Upper lobe of right lung (tissue), 1 donor: Measurements from ENCODE around the gene TMEM87A. TPM values are rescaled to one million over a fixed set of nuclear protein-coding genes. Genes with fewer than 3 reads are reported as not detected.
A peak's percentile ranks its signal among the peaks of the same experiment; 100 is the strongest.

ENCODE experiments used
- ATAC-seq: fragments of 200-7000 bp; cut with Tn5 transposase; one replicate; pipeline ENCODE4 v1.9.1; 2020; ENCODE audit warnings: mild to moderate bottlenecking, moderate library complexity
- DNase-seq: peaks from one replicate; pipeline ENCODE4 v3.0.0-alpha.2; 2020
- H3K27ac ChIP-seq: fragments of 200-600 bp; one replicate; pipeline ENCODE4 v1.8.0; 2022
- H3K27me3 ChIP-seq: fragments of 200-600 bp; one replicate; pipeline ENCODE4 v1.8.0; 2022; ENCODE audit warnings: mild to moderate bottlenecking
- H3K36me3 ChIP-seq: fragments of 200-600 bp; one replicate; pipeline ENCODE4 v1.8.0; 2022
- H3K4me1 ChIP-seq: fragments of 200-600 bp; one replicate; pipeline ENCODE4 v1.8.0; 2022
- H3K4me3 ChIP-seq: fragments of 200-600 bp; one replicate; pipeline ENCODE4 v1.8.0; 2022; ENCODE audit warnings: mild to moderate bottlenecking
- H3K9me3 ChIP-seq: fragments of 200-600 bp; one replicate; pipeline ENCODE4 v1.8.0; 2022
- CTCF ChIP-seq: fragments of 200-600 bp; IDR thresholded peaks from one replicate; pipeline ENCODE4 v1.8.0; 2022; ENCODE audit warnings: antibody characterized with exemption
- intact Hi-C: fragments of 100-400 bp; cut with DNase I; formaldehyde crosslinking; loops from one replicate; pipeline ENCODE4 v1.11.0; 2022
- total RNA-seq: library from RNA; stranded (reverse); fragmentation: NEBNext Ultra II Directional; extraction: Animal tissue kit (Norgen Biotek cat#: 25700); gene quantifications from one replicate; pipeline ENCODE4 v1.2.1, GENCODE V29; 2021
- donor health status: DM: no; HTN: yes; CAD: no; lungs with severe emphysema.

TMEM87A gene
- total RNA-seq, 1 donor from 2014 or later = 129 TPM

GRCh38 chr15:42182961-42183360 is 90.3 kb downstream of the TMEM87A start:
- Histone ChIP-seq H3K4me3 (no peak overlapping the region), H3K9me3 (no peaks in the 10 kb centered on the region), H3K27ac (peak overlapping the region; percentile 26), H3K27me3 (no peaks in the 10 kb centered on the region), H3K4me1 (no peaks in the 10 kb centered on the region), H3K36me3 (peaks cover 96% of the 10 kb centered on the region)
- intact Hi-C loops = no loop called here
- TF ChIP-seq CTCF = no peak
- peak; percentile 82 for DNase-seq
- peak; percentile 79 for ATAC-seq

GRCh38 chr15:42182328-42182886 is 90.8 kb downstream of the TMEM87A start:
- Histone ChIP-seq H3K27ac (peak overlapping the region; percentile 26), H3K9me3 (no peaks in the 10 kb centered on the region), H3K36me3 (peaks cover 96% of the 10 kb centered on the region), H3K27me3 (no peaks in the 10 kb centered on the region), H3K4me3 (no peak overlapping the region), H3K4me1 (no peaks in the 10 kb centered on the region)
- DNase-seq (no peak), ATAC-seq (peak; percentile 19)
- intact Hi-C loops = no loop called here
- no peak for TF ChIP-seq CTCF

GRCh38 chr15:42178056-42178455 is 95.2 kb downstream of the TMEM87A start:
- Histone ChIP-seq H3K27me3 (no peaks in the 10 kb centered on the region), H3K36me3 (peaks cover 96% of the 10 kb centered on the region)
- ATAC-seq = no peak

GRCh38 chr15:42175671-42176070 is 97.6 kb downstream of the TMEM87A start:
- no peak for TF ChIP-seq CTCF
- ATAC-seq (no peak), DNase-seq (no peak)
- H3K27ac ChIP-seq = no peak overlapping the region
- H3K9me3 ChIP-seq = no peaks in the 10 kb centered on the region
- intact Hi-C loops = no loop called here
- no peaks in the 10 kb centered on the region for H3K4me1 ChIP-seq
- H3K36me3 ChIP-seq = peaks cover 95% of the 10 kb centered on the region
- no peak overlapping the region for H3K4me3 ChIP-seq
- H3K27me3 ChIP-seq = no peaks in the 10 kb centered on the region

More at GRCh38 chr15:42178056-42178455, 95.2 kb downstream of the TMEM87A start:
- H3K9me3 ChIP-seq = no peaks in the 10 kb centered on the region
- no peak for TF ChIP-seq CTCF
- no peak for DNase-seq
- H3K27ac ChIP-seq = no peak overlapping the region
- H3K4me3 ChIP-seq = no peak overlapping the region
- intact Hi-C loops = no loop called here
- H3K4me1 ChIP-seq = no peaks in the 10 kb centered on the region

- DNase-seq (no peak), ATAC-seq (no peak)
- Histone ChIP-seq H3K4me3 (no peak overlapping the region), H3K27me3 (no peaks in the 10 kb centered on the region), H3K27ac (no peak overlapping the region), H3K36me3 (peaks cover 96% of the 10 kb centered on the region), H3K4me1 (no peaks in the 10 kb centered on the region), H3K9me3 (no peaks in the 10 kb centered on the region)
- intact Hi-C loops = no loop called here
- no peak for TF ChIP-seq CTCF
Observed at GRCh38 chr15:42172475-42172874, 100.8 kb downstream of the TMEM87A start.

- Histone ChIP-seq H3K36me3 (peaks cover 96% of the 10 kb centered on the region), H3K4me1 (no peaks in the 10 kb centered on the region), H3K4me3 (no peak overlapping the region), H3K27ac (no peak overlapping the region), H3K27me3 (no peaks in the 10 kb centered on the region), H3K9me3 (no peaks in the 10 kb centered on the region)
- no peak for ATAC-seq
- intact Hi-C loops = no loop called here
- no peak for TF ChIP-seq CTCF
- no peak for DNase-seq
Observed at GRCh38 chr15:42171795-42172194, 101.4 kb downstream of the TMEM87A start.
